T47D (cell line): ENCODE measurements around the gene MT1H.
"Not testable (repeated sequence)": the region's sequence is repeated elsewhere in the genome, so short reads cannot be mapped to it uniquely, and the experiment has no call there.

Experiments used
- DNase-seq, 2 experiments: peaks; one replicate each; pipeline versions ENCODE4 v3.0.0 to v3.0.0-alpha.2; 2011 to 2012; ENCODE audit warnings: low read depth in 1 of 2, low spot score in 1 of 2
- JUND ChIP-seq: IDR thresholded peaks from 2 replicates; pipeline ENCODE4 v1.6.1; 2012; ENCODE audit warnings: low read depth
- in situ Hi-C: cut with HindIII; loops from 2 replicates; pipeline ENCODE4 v1.10.0; 2016; ENCODE audit warnings: low sequenced_read_pairs, low pct_unique_long_range_greater_than_20kb

Gene MT1H

DNA sequence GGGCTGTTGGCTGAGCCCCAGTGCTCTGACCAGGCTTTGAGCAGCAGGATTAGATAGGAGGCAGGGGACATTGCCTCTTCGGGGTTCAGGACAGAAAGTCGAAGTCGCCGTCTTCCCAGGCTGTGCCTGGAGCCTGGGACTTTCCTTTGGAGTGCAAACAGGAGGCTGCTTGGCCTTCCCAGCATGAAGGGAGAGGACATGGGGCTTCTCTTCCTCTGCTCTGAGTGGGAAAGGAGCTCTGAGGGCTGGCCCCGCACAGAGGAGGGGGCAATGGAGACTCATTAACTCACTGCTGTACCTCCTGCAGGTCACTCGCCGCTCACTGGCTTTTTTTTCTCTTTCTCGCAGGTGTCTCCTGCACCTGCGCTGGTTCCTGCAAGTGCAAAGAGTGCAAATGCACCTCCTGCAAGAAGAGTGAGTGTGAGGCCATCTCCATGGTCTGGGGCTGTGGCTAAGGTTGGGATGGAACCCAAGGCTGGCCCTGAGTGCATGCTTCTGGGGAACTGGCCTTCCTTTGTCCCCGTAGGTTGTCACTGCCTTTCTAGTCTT is 11.2 kb upstream of the MT1H start:
- DNase-seq: no peak
- in situ Hi-C loops: no loop called here
- TF ChIP-seq JUND: no peak

DNA sequence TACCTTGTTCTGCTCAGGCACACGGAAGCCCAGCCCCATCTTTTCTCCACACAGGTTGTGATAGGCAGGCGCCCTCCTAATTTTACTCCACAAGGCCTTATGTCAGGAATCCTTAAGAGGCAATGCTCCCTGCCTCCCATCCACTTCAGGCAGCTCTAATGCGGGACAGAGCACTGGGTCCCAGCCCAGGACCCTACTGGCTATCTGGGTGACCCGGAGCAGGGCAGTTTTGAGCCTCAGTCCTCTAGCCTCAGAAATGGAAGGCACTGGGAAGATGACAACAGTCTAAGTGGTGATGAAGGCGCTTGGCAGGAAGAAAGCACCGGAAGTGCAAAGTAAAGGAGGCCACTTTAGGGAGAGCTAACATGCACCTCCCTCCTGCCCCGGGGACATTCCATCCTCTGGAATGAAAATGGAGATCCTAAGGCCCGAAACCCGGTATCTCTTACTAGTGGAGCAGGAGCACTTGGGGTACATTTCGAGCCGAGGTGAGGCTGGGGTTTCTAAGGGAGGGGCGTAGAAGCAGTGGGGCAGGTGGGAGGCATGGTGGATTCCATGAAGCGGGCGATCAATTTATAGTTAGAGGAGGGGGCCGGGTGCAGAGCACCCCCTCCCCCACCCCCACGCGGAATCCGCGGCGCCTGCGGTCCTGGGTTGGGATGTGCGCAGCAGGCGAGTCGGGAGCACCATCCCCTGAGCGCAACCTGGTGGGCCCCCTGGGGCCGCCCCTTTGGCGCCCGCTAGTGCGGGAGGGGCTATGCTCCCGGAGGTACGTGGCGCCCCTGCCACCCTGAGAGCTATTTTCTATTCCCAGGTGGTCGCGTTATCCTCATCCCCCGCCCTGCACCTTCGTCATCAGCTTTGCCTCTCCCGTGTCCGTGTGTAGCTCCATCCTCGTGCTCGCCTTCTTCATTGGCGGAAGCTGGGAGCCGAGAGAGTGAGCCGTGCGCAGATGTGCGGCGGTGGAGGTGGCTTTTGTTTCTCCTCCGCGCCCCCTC is 7.0 kb upstream of the MT1H start:
- no peak for DNase-seq
- TF ChIP-seq JUND: no peak
- in situ Hi-C loops: no loop called here

DNA sequence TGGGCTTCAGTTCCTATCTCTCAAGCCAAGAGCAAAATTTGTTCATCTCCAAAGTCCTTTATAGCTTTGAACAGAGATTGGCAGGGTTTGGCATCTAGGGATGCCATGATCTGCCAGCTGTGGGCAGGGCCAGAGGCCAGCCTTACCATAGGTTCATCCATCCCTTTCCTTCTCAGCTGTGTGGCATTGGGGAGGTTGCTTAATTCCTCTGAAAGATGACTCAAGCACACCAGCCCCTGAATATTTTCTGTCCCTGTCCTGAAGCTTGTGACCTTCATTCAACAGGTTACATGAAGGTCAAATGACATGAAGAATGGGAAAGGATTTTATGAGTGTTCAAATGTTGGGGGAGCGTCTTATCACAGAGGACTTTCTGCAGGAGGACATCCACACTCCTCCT is 5.1 kb upstream of the MT1H start:
- in situ Hi-C loops: no loop called here
- no peak for DNase-seq
- no peak for TF ChIP-seq JUND

DNA sequence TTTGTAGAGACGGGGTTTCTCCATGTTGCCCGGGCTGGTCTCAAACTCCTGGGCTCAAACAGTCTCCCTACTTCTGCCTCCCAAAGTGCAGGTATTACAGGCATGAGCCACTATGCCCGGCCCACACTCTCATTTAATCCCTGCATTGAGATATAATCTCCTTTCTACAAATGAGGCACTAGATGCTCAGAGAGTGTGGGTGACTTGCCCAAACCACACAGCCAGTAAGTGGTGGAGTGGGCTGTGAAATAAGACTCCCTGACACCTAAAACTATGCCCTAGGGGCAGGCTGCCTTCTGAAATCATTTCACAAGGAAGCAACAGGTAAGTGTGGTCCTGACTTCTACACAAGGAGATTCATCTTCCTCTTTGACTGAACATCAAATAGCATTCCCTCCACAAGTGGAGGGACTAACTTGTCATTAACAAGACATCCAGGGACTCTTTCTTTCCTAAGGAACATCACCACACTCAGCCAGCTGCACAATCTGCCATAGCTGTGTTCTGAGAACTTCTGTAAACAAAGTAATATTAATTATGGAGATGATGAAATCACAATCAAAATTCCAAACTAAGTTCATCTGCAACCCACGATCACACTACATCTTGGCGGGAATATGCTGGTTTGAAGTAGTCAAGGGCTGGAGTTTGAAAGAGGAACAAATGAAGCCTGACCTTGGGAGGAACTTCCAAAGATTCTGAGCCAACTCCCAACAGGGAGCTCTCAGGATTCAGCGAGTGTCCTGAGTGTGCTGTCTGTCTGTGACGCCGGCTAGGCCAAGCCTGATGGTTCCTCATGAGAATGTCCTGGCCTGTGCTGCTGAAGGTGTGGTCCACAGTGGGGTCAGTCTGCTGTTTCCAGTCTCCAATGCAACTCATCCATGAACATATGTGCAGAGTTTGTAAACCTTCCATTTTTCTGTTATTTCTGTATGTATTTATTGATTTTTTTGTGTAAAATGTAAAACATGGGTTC is 4.0 kb upstream of the MT1H start:
- in situ Hi-C loops: not testable (repeated sequence)
- DNase-seq: peak in 1 of 2 experiments; percentile 41

DNA sequence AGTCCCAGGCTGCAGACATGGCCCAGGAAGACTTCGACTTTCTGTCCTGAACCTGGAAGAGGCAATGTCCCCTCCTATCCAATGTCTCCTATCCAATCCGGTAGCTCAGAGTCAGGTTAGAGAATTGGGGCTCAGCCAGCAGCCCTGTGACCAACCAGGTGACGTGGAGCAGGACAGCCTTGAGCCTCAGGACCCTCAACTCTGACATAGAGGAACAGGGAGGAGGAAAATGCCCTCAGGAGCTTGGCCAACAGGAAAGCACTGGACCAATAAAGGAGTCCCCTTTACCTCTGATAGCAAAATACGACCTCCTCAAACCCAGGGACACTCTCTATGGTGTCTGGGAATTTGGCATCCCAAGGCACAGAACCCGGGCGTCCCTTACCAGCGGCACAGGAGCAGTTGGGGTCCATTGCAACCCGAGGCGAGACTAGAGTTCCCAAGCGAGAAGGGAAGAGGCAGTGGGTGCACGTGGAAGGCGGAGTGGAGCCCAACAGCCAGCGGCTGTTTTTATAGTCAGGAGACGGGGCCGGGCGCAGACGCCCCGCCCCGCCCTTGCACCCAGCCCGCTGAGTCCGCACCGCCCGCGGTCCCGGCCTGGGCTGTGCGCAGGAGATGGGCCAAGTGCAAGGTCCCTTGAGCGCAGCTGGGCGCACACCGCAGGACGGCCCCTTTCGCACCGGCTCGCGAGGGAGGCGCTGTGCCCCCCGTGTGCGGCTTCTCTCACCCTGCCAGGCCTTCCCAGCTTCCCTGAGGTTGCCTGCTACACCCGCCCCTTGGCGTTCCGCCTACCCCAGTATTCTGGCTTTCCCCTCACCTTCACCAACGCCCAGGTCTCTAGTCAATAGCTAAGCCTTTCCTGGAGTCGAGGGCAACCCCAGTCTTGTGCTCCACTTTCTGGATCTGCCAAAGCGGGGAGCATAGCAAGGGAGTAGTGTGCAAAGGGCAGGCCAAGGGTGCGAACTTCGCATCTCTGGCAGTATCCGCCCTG is 1.7 kb upstream of the MT1H start, which contains the start of gene MT1G:
MT1G (minus strand) TSS at position 485 of the 991 bp plus-strand sequence; CDS start at position 413, 72 bp downstream.
- in situ Hi-C loops: no loop called here
- no peak for DNase-seq
- no peak for TF ChIP-seq JUND

DNA sequence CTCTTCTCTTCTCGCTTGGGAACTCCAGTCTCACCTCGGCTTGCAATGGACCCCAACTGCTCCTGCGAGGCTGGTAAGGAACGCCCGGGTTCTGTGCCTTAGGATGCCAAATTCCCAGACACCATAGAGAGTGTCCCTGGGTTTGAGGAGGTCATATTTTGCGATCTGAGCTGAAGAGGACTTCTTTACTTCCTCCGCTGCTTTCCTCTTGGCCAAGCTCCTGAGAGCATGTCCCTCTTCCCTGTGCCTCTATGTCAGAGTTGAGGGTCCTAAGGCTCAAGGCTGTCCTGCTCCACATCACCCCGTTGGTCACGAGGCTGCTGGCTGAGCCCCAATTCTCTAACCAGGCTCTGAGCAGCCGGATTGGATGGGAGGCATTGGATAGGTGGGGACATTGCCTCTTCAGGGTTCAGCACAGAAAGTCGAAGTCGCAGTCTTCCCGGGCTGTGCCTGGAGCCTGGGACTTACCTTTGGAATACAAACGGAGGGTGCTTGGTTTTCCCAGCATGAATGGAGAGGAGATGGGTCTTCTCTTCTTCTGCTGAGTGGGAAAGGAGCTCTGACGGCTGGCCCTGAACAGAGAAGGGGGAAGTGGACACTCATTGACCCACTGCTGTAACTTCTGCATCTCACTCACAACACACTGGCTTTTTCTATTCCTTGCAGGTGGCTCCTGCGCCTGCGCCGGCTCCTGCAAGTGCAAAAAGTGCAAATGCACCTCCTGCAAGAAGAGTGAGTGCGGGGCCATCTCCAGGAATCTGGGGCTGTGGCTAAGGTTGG is 416 bp downstream of the MT1H start:
- no peak for DNase-seq
- TF ChIP-seq JUND: no peak
- in situ Hi-C loops: no loop called here

DNA sequence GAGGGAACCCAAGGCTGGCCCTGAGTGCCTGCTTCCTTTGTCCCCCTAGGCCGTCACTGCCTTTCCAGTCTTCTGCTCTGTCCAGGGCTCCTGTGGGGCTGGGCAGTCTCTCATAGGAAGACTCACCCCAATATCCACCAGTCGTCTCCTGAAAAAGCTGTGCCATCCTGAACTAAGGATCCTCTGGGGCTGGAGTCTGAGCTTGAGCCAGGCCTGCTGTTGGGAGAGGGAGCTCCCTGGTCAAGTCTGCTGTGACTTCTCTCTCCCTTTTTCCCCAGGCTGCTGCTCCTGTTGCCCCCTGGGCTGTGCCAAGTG is 963 bp downstream of the MT1H start:
- no peak for TF ChIP-seq JUND
- in situ Hi-C loops: no loop called here
- no peak for DNase-seq

DNA sequence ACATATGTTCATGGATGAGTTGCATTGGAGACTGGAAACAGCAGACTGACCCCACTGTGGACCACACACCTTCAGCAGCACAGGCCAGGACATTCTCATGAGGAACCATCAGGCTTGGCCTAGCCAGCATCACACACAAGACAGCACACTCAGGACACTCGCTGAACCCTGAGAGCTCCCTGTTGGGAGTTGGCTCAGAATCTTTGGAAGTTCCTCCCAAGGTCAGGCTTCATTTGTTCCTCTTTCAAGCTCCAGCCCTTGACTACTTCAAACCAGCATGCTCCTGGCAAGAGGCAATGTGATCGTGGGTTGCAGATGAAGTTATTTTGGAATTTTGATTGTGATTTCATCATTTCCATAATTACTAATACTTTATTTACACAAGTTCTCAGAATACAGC is 2.1 kb downstream of the MT1H start:
- DNase-seq, in situ Hi-C loops: not testable (repeated sequence)

DNA sequence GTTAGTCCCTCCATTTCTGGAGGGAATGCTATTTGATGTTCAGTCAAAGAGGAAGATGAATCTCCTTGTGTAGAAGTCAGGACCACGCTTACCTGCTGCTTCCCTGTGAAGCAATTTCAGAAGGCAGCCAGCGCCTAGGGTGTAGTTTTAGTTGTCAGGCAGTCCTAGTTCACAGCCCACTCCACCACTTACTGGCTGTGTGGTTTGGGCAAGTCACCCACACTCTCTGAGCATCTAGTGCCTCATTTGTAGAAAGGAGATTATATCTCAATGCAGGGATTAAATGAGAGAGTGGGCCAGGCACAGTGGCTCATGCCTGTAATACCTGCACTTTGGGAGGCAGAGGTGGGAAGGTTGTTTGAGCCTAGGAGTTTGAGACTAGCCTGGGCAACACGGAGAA is 2.6 kb downstream of the MT1H start:
- DNase-seq, in situ Hi-C loops: not testable (repeated sequence)

DNA sequence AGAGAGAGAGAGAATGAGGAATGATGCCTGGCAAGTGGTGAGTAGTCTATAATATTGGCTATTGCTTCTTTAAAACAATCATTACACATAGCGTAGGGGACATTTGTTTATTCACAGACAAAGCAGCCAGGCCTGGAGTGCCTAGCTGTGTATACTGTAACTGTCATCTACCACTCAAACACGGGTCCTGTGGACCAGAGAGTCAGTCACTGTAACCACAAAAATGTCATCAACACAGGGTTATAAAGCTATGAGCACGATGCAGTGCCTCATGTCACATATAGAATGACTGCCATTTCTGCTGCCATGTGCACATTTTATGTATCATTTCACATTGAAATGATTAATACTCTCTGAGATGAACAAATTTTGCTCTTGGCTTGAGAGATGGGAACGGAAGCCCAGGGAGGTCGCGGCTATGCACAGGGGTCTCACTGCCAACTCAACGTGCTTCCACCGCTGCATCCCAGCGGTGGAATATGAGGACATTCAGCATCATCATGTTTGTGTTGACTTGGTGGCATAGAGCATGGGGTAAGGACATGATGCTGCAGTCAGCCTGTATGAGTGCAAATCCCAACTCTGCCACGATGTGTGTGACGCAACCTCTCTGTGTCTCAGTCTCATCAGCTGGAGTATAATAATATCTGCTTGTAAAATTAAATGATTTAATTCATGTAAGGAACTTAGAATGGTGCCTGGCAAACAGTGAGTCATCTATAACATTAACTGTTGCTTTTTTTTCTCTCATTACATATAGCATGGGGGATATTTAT is 3.3 kb downstream of the MT1H start:
- in situ Hi-C loops: no loop called here
- no peak for TF ChIP-seq JUND
- no peak for DNase-seq
